ENCODE data around the gene FAM43A. TPM values are rescaled to one million over a fixed set of nuclear protein-coding genes. Genes with fewer than 3 reads are reported as not detected.

Gene FAM43A
- total and polyA plus RNA-seq, 2 of the 4 experiments (the other 2 are of a cell fraction): 3.0 to 11.5 TPM

GRCh38 chr3:194671511-194671899 is 14.2 kb upstream of the FAM43A start:
- H3K27me3 ChIP-seq (ENCODE audit: control insufficient read depth, insufficient read depth, low read length): peaks cover 2% of the 10 kb centered on the region; the same call in 1 of the 2 replicates
- no peak overlapping the region for H3K23ac ChIP-seq (ENCODE audit: low read depth, low read length)
- dilution Hi-C loops (cut with HindIII; ENCODE audit: low sequenced_read_pairs, unreplicated experiment) (no loop called here), in situ Hi-C loops (cut with MboI; ENCODE audit: low sequenced_read_pairs) (loop anchor here (10.0 kb wide), 1 partner anchor 853 kb away; no protein-coding TSS in a partner anchor), intact Hi-C loops (cut with micrococcal nuclease) (loop anchor here (1.0 kb wide), 1 partner anchor 589 kb away; no protein-coding TSS in a partner anchor)
- BruUV-seq (replicated peaks): TSS peak; percentile 49
- H3K36me3 ChIP-seq (ENCODE audit: control insufficient read depth, insufficient read depth, low read length): peaks cover 3% of the 10 kb centered on the region
- H3K27ac ChIP-seq (ENCODE audit: insufficient read depth, low read length): peak overlapping the region; percentile 68
- DNase-seq (peak; percentile 52), ATAC-seq (ENCODE audit: low read depth) (peak; percentile 31)
- peaks cover 15 to 32% of the 10 kb centered on the region in 2 experiments; a peak in 3 of 4 replicates for H3K79me1 ChIP-seq (ENCODE audit: low read depth in 1 of 2, low read length in 2 of 2)
- H4K5ac ChIP-seq (ENCODE audit: low read depth, low read length): peak overlapping the region; percentile 26; the same call in 1 of the 2 replicates
- no peaks in the 10 kb centered on the region; the same call in 1 of the 2 replicates for H3K9me1 ChIP-seq (ENCODE audit: insufficient read depth, low read length)
- peak overlapping the region; percentile 83 for H2AK9ac ChIP-seq (replicated peaks; ENCODE audit: low read depth, low read length, poor library complexity)
- peak overlapping the region; percentile 72 to 92; a peak in 2 of 4 replicates for H4K8ac ChIP-seq (ENCODE audit: low read depth in 2 of 2, low read length in 2 of 2)
- H3K4me3 ChIP-seq (ENCODE audit: insufficient read depth, low read depth, low read length): peak overlapping the region; percentile 87
- H3K4ac ChIP-seq (ENCODE audit: low read depth, low read length): peak overlapping the region; percentile 27; the same call in 1 of the 2 replicates
- H2BK120ac ChIP-seq (ENCODE audit: low read depth, low read length): no peak overlapping the region
- no peak overlapping the region for H2BK15ac ChIP-seq (ENCODE audit: low read depth, low read length)
- peak overlapping the region; percentile 36; the same call in 1 of the 2 replicates for H3K56ac ChIP-seq (ENCODE audit: extremely low read depth, insufficient read depth, low read length)
- H3K14ac ChIP-seq (replicated peaks; ENCODE audit: low read depth, low read length): 0 out of 2 replicates have a peak overlapping the region, but pooled peaks have one; percentile 23
- CTCF ChIA-PET: interaction anchor here (0.6 to 4.8 kb wide), 20 partner anchors 11 to 600 kb away, joined by 3 to 27 read pairs (median 3); partner anchors contain the start of gene XXYLT1
- no peak overlapping the region for H2BK5ac ChIP-seq (ENCODE audit: low read depth, low read length, poor library complexity, severe bottlenecking)
- peaks cover 6% of the 10 kb centered on the region; the same call in 1 of the 2 replicates for H4K20me1 ChIP-seq (ENCODE audit: insufficient read depth, low read length)
- no peak overlapping the region for H3K18ac ChIP-seq (ENCODE audit: low read depth, low read length)
- TF ChIP-seq FOS (IDR thresholded peaks at IDR 0.05; ENCODE audit: low read depth, low read length) (no peak), CEBPB (IDR thresholded peaks at IDR 0.05; ENCODE audit: low read depth, low read length) (0 out of 2 replicates have a peak, but pooled peaks have one; percentile 19), CHD1 (IDR thresholded peaks at IDR 0.05; ENCODE audit: low read depth, low read length) (no peak), MXI1 (IDR thresholded peaks at IDR 0.05; ENCODE audit: borderline replicate concordance, low read depth, low read length) (no peak), MAFK (IDR thresholded peaks at IDR 0.05; ENCODE audit: low read depth, low read length) (no peak), RCOR1 (IDR thresholded peaks at IDR 0.05; ENCODE audit: insufficient replicate concordance, low read length) (no peak), SMC3 (IDR thresholded peaks at IDR 0.05; ENCODE audit: low read depth, low read length) (peak; percentile 78), MAZ (IDR thresholded peaks at IDR 0.05; ENCODE audit: borderline replicate concordance, low read depth, low read length) (no peak), CTCF (conservative IDR thresholded peaks at IDR 0.05; ENCODE audit: low read depth, low read length) (peak; percentile 63), RAD21 (IDR thresholded peaks at IDR 0.05; ENCODE audit: low read length) (peak; percentile 52)
- POLR2A ChIA-PET (ENCODE audit: unreplicated experiment): interaction anchor here (0.6 kb wide), 1 partner anchor 14 kb away, joined by 11 read pairs; no protein-coding TSS in a partner anchor
- H2AFZ ChIP-seq (replicated peaks; ENCODE audit: low read length, poor library complexity): peak overlapping the region; percentile 85
- no peak overlapping the region for H2BK20ac ChIP-seq (ENCODE audit: low read depth, low read length)
- WGBS, 2 experiments (ENCODE audit: extremely low coverage in 2 of 2, insufficient read length in 1 of 2): 0% methylated on average over 3 of the region's 5 CpGs; no CpG with 5 or more reads in 1 of the 2 experiments
- peaks cover 1% of the 10 kb centered on the region; the same call in 1 of the 2 replicates for H3K4me1 ChIP-seq (ENCODE audit: control insufficient read depth, insufficient read depth, low read length)
- H2AK5ac ChIP-seq (ENCODE audit: low read depth, low read length): no peak overlapping the region
- H3K9me3 ChIP-seq (ENCODE audit: control insufficient read depth, insufficient read depth, low read length): no peaks in the 10 kb centered on the region
- H3K4me2 ChIP-seq (ENCODE audit: low read depth, low read length): peak overlapping the region; percentile 91
- no peak overlapping the region; the same call in 1 of the 2 replicates for H4K91ac ChIP-seq (ENCODE audit: insufficient read depth, low read depth, low read length)
- H3K9ac ChIP-seq (ENCODE audit: low read depth, low read length): peak overlapping the region; percentile 79

All from IMR-90 (cell line).